B cell (primary cell): Measurements from ENCODE around the gene ZP3. TPM values are rescaled to one million over a fixed set of nuclear protein-coding genes. Genes with fewer than 3 reads are reported as not detected.
"Not testable (repeated sequence)": the region's sequence is repeated elsewhere in the genome, so short reads cannot be mapped to it uniquely, and the experiment has no call there.

ENCODE experiments used
- ATAC-seq: fragments of 200-7000 bp; cut with Tn5 transposase; one replicate; pipeline ENCODE4 v1.10.0; 2021; ENCODE audit warnings: low read depth, mild to moderate bottlenecking, moderate number of reproducible peaks, moderate library complexity
- CTCF ChIA-PET: fragments of 350-600 bp; sonication (Branson Sonifier 250); formaldehyde crosslinking; loops from one replicate; lab custom pipeline; 2021; ENCODE audit warnings: antibody characterized with exemption, inconsistent platforms; lab: Charles Lee
- POLR2A ChIA-PET: fragments of 350-600 bp; sonication (Branson Sonifier 250); formaldehyde crosslinking; loops from one replicate; lab custom pipeline; 2021; ENCODE audit warnings: antibody characterized with exemption; lab: Charles Lee
- DNase-seq: peaks from one replicate; pipeline ENCODE4 v3.0.0; 2013
- H2AFZ ChIP-seq: 2 replicates; pipeline ENCODE4 v1.6.1; 2012; ENCODE audit warnings: mild to moderate bottlenecking, low read depth, low read length; ENCODE audit not compliant: insufficient read depth, poor library complexity, severe bottlenecking
- H3K27ac ChIP-seq, 2 donors: 1 replicate in 1 of 2; 2 replicates in 1 of 2; pipeline ENCODE4 v1.5.1; 2012 to 2013; ENCODE audit warnings: low read length in 2 of 2, mild to moderate bottlenecking in 2 of 2, moderate library complexity in 1 of 2
- H3K27me3 ChIP-seq, 4 experiments: fragments of 200-600 bp in 1 of 4; sonication (generic) in 1 of 4; replicated peaks in 1 of 4; 1 replicate in 2 of 4; 2 replicates in 2 of 4; pipeline versions ENCODE4 v1.6.1 to v1.7.0; 2013 to 2016; ENCODE audit warnings: low read length in 3 of 4, mild to moderate bottlenecking in 2 of 4, mixed read lengths in 1 of 4, moderate library complexity in 1 of 4; ENCODE audit not compliant: insufficient read depth in 4 of 4, control insufficient read depth in 3 of 4; ENCODE audit errors: control extremely low read depth in 1 of 4
- H3K36me3 ChIP-seq, 2 experiments: replicated peaks in 1 of 2; 1 replicate in 1 of 2; 2 replicates in 1 of 2; pipeline versions ENCODE4 v1.6.1 to v1.7.1; 2013; ENCODE audit warnings: low read length in 1 of 2; ENCODE audit not compliant: insufficient read depth in 2 of 2, control insufficient read depth in 1 of 2; ENCODE audit errors: control extremely low read depth in 1 of 2, extremely low read depth in 1 of 2
- H3K4me1 ChIP-seq, 2 donors: fragments of 200-600 bp in 1 of 2; sonication (generic) in 1 of 2; 1 replicate in 1 of 2; 2 replicates in 1 of 2; pipeline versions ENCODE4 v1.5.1 to v1.6.1; 2013 to 2017; ENCODE audit warnings: low read length in 2 of 2; ENCODE audit not compliant: control insufficient read depth in 2 of 2, insufficient read depth in 2 of 2
- H3K4me2 ChIP-seq: replicated peaks from 2 replicates; pipeline ENCODE3; 2012; ENCODE audit warnings: mild to moderate bottlenecking, low read depth, low read length; ENCODE audit not compliant: poor library complexity, severe bottlenecking
- H3K4me3 ChIP-seq, 5 experiments: fragments of 200-600 bp in 1 of 5; sonication (generic) in 1 of 5; 1 replicate in 3 of 5; 2 replicates in 2 of 5; pipeline versions ENCODE4 v1.5.1 to v1.7.0; 2011 to 2016; ENCODE audit warnings: low read length in 4 of 5, mild to moderate bottlenecking in 4 of 5, low read depth in 2 of 5, control low read depth in 1 of 5, moderate library complexity in 1 of 5; ENCODE audit not compliant: insufficient read depth in 1 of 5; ENCODE audit errors: control extremely low read depth in 1 of 5, extremely low read depth in 1 of 5
- H3K79me2 ChIP-seq: fragments of 200-600 bp; sonication (generic); one replicate; pipeline ENCODE4 v1.6.0; 2016; ENCODE audit warnings: low read length; ENCODE audit not compliant: control insufficient read depth, insufficient read depth
- H3K9ac ChIP-seq: fragments of 200-600 bp; sonication (generic); 2 replicates; pipeline ENCODE4 v1.6.1; 2017; ENCODE audit warnings: mild to moderate bottlenecking, low read length, moderate library complexity
- H3K9me3 ChIP-seq, 3 donors: one replicate each; pipeline versions ENCODE4 v1.6.1 to v1.7.1; 2013; ENCODE audit warnings: low read length in 2 of 3; ENCODE audit not compliant: control insufficient read depth in 2 of 3, insufficient read depth in 1 of 3; ENCODE audit errors: control extremely low read depth in 1 of 3
- H4K20me1 ChIP-seq: 2 replicates; pipeline ENCODE4 v1.6.0; 2012; ENCODE audit warnings: mild to moderate bottlenecking, low read length; ENCODE audit not compliant: insufficient read depth, control insufficient read depth, poor library complexity, severe bottlenecking
- H3K27ac Mint-ChIP-seq: one replicate; pipeline ENCODE4 v1.8.0; 2021; ENCODE audit warnings: mixed read lengths
- H3K27me3 Mint-ChIP-seq: one replicate; pipeline ENCODE4 v1.8.0; 2021; ENCODE audit warnings: mixed read lengths
- H3K4me1 Mint-ChIP-seq: one replicate; pipeline ENCODE4 v1.8.0; 2021; ENCODE audit warnings: mixed read lengths
- H3K4me3 Mint-ChIP-seq: one replicate; pipeline ENCODE4 v1.8.0; 2021; ENCODE audit warnings: mixed read lengths
- H3K9me3 Mint-ChIP-seq: one replicate; pipeline ENCODE4 v1.8.0; 2022; ENCODE audit warnings: mixed read lengths; ENCODE audit not compliant: insufficient read depth
- WGBS: methylation state at CpG from one replicate; pipeline ENCODE4 v1.1.5; 2013; ENCODE audit warnings: missing lambda C conversion rate; ENCODE audit not compliant: insufficient coverage; 5-methylcytosine and 5-hydroxymethylcytosine counted together
- intact Hi-C: fragments of 100-400 bp; cut with micrococcal nuclease; formaldehyde crosslinking; loops from one replicate; pipeline ENCODE4 v1.10.0; 2022
- polyA plus RNA-seq: library from polyadenylated mRNA; depleted of rRNA; stranded (reverse); fragments of >200 nt; gene quantifications from 2 replicates; pipeline ENCODE4 v1.2.3, GENCODE V29; 2012
- total RNA-seq, 2 donors: library from RNA; stranded (reverse); fragments of 120-200 nt in 1 of 2; gene quantifications; 1 replicate in 1 of 2; 2 replicates in 1 of 2; pipeline versions ENCODE4 v1.2.3 to v1.2.4, GENCODE V29; 2013 to 2022

ZP3 gene
- total and polyA plus RNA-seq, 2 donors (not counting 1 experiment from before 2014, with no cell fraction given), result 0.64 to 4.4 TPM

GRCh38 chr7:76445577-76446008, 20.8 kb downstream of the ZP3 start:
- peak; percentile 62 for DNase-seq
- intact Hi-C loops, H3K4me1 Mint-ChIP-seq, H3K9me3 Mint-ChIP-seq, H3K79me2 ChIP-seq, H3K4me1 ChIP-seq, CTCF ChIA-PET, H3K9me3 ChIP-seq, H3K27me3 ChIP-seq, H3K4me2 ChIP-seq, H3K27me3 Mint-ChIP-seq, H4K20me1 ChIP-seq, H3K9ac ChIP-seq, H3K36me3 ChIP-seq, POLR2A ChIA-PET: not testable (repeated sequence)
- Histone ChIP-seq H3K27ac (peak overlapping the region in 1 of 2 donors; percentile 41), H3K4me3 (peak overlapping the region in 1 of 5 experiments; percentile 23), H2AFZ (peak overlapping the region; percentile 54)
- WGBS, result 0% methylated on average over 2 of the region's 5 CpGs
- ATAC-seq, result peak; percentile 80
- peak overlapping the region; percentile 87 for H3K27ac Mint-ChIP-seq
- peak overlapping the region; percentile 74 for H3K4me3 Mint-ChIP-seq

- CTCF ChIA-PET, H3K27ac ChIP-seq, H3K4me3 ChIP-seq, H3K27me3 Mint-ChIP-seq, H3K4me2 ChIP-seq, H4K20me1 ChIP-seq, intact Hi-C loops, H2AFZ ChIP-seq, ATAC-seq, H3K4me1 Mint-ChIP-seq, H3K27me3 ChIP-seq, H3K9ac ChIP-seq, H3K9me3 ChIP-seq, H3K79me2 ChIP-seq, H3K36me3 ChIP-seq, H3K27ac Mint-ChIP-seq, H3K9me3 Mint-ChIP-seq, POLR2A ChIA-PET, H3K4me3 Mint-ChIP-seq, H3K4me1 ChIP-seq, DNase-seq: not testable (repeated sequence)
- no CpG with 5 or more reads among the region's 4 CpGs for WGBS
Observed at GRCh38 chr7:76457017-76457416, 32.3 kb downstream of the ZP3 start.

- POLR2A ChIA-PET, H3K27ac Mint-ChIP-seq, H3K36me3 ChIP-seq, H3K4me3 ChIP-seq, CTCF ChIA-PET, H3K9me3 Mint-ChIP-seq, H3K27me3 ChIP-seq, H4K20me1 ChIP-seq, H3K27ac ChIP-seq, DNase-seq, H3K4me2 ChIP-seq, H2AFZ ChIP-seq, ATAC-seq, H3K4me1 ChIP-seq, H3K27me3 Mint-ChIP-seq, H3K79me2 ChIP-seq, H3K4me1 Mint-ChIP-seq, intact Hi-C loops, H3K9ac ChIP-seq, H3K4me3 Mint-ChIP-seq, H3K9me3 ChIP-seq: not testable (repeated sequence)
- no CpG with 5 or more reads among the region's 4 CpGs for WGBS
Observed at GRCh38 chr7:76458504-76458903, 33.8 kb downstream of the ZP3 start.

GRCh38 chr7:76460767-76461166, 36.0 kb downstream of the ZP3 start:
- H3K4me3 ChIP-seq, H4K20me1 ChIP-seq, intact Hi-C loops, H3K27me3 Mint-ChIP-seq, H3K79me2 ChIP-seq, DNase-seq, H3K9me3 ChIP-seq, H3K36me3 ChIP-seq, CTCF ChIA-PET, H3K27ac Mint-ChIP-seq, ATAC-seq, H3K9ac ChIP-seq, H2AFZ ChIP-seq, H3K9me3 Mint-ChIP-seq, H3K4me3 Mint-ChIP-seq, H3K27me3 ChIP-seq, H3K4me1 Mint-ChIP-seq, H3K27ac ChIP-seq, H3K4me2 ChIP-seq, H3K4me1 ChIP-seq, POLR2A ChIA-PET: not testable (repeated sequence)
- 100% methylated on average over 2 of the region's 20 CpGs for WGBS
